ENCODE results near the gene LONRF3. TPM values are rescaled to one million over a fixed set of nuclear protein-coding genes. Genes with fewer than 3 reads are reported as not detected.

LONRF3 gene
- total and polyA plus RNA-seq, 2 of the 8 experiments (the other 6 are each of a cell fraction or from before 2014, with no cell fraction given), result 0.11 TPM; not detected in 1

GRCh38 chrX:119045884-119046283, 71.5 kb downstream of the LONRF3 start:
- no peaks in the 10 kb centered on the region for H3K4me1 ChIP-seq (replicated peaks in 1 of 4; ENCODE audit: control insufficient read depth in 3 of 4, insufficient read depth in 4 of 4, low read length in 3 of 4)
- no peak overlapping the region for H3K9ac ChIP-seq (replicated peaks in 1 of 4; ENCODE audit: extremely low read depth in 1 of 4, low read depth in 3 of 4, low read length in 3 of 4)
- H4K8ac ChIP-seq (ENCODE audit: extremely low read depth, insufficient read depth, low read length), result no peak overlapping the region
- no peak overlapping the region for H2BK120ac ChIP-seq (replicated peaks; ENCODE audit: low read depth, low read length)
- peak; percentile 24 for FAIRE-seq
- H3K36me3 ChIP-seq (ENCODE audit: control insufficient read depth in 2 of 4, insufficient read depth in 4 of 4, low read length in 3 of 4), result no peaks in the 10 kb centered on the region
- H3K9me3 ChIP-seq (ENCODE audit: insufficient read depth in 2 of 2, low read depth in 1 of 2, low read length in 1 of 2), result no peaks in the 10 kb centered on the region
- H3K4ac ChIP-seq (replicated peaks; ENCODE audit: insufficient read length, low read depth, low read length), result no peak overlapping the region
- H4K5ac ChIP-seq (ENCODE audit: insufficient read length, low read depth, low read length), result no peak overlapping the region
- no peak overlapping the region for H3K4me2 ChIP-seq (ENCODE audit: insufficient read depth in 1 of 2, low read depth in 2 of 2, low read length in 2 of 2)
- H3K56ac ChIP-seq (replicated peaks; ENCODE audit: insufficient read length, low read depth, low read length), result no peak overlapping the region
- no peaks in the 10 kb centered on the region for H3K23me2 ChIP-seq (ENCODE audit: low read depth, low read length)
- no peak overlapping the region for H3K23ac ChIP-seq (ENCODE audit: insufficient read length)
- WGBS, 2 experiments (ENCODE audit: extremely low coverage in 1 of 2, insufficient coverage in 1 of 2, insufficient read length in 1 of 2, insufficient replicate concordance in 2 of 2, low coverage in 1 of 2, low lambda C conversion rate in 2 of 2, missing lambda C conversion rate in 1 of 2), result 100% methylated on average over 1 of the region's 2 CpGs; no CpG with 5 or more reads in 1 of the 2 experiments
- CTCF ChIA-PET (ENCODE audit: partially characterized antibody), result interaction anchor here (1.2 kb wide), 1 partner anchor 20 kb away, joined by 3 read pairs; no protein-coding TSS in a partner anchor
- no peak overlapping the region for H4K91ac ChIP-seq (replicated peaks; ENCODE audit: insufficient read length, low read length)
- no peak overlapping the region for H2BK20ac ChIP-seq (ENCODE audit: low read length)
- H2BK15ac ChIP-seq (ENCODE audit: low read length), result no peak overlapping the region
- H3K79me2 ChIP-seq (ENCODE audit: control insufficient read depth in 1 of 2, insufficient read depth in 2 of 2, low read length in 2 of 2), result no peaks in the 10 kb centered on the region
- POLR2A ChIA-PET (ENCODE audit: partially characterized antibody), result no interaction called here
- no peak overlapping the region for H2BK12ac ChIP-seq (ENCODE audit: low read depth, low read length)
- no peak overlapping the region for H2BK5ac ChIP-seq (ENCODE audit: low read depth, low read length)
- no peaks in the 10 kb centered on the region for H3K27me3 ChIP-seq (replicated peaks in 1 of 4; ENCODE audit: control insufficient read depth in 3 of 4, extremely low read depth in 1 of 4, insufficient read depth in 3 of 4, low read length in 3 of 4)
- H3K18ac ChIP-seq (ENCODE audit: extremely low read depth, low read length), result no peak overlapping the region
- no peaks in the 10 kb centered on the region for H4K20me1 ChIP-seq (replicated peaks in 1 of 2; ENCODE audit: control insufficient read depth in 1 of 2, insufficient read depth in 2 of 2, low read length in 2 of 2)
- H2AFZ ChIP-seq (ENCODE audit: low read length), result no peak overlapping the region
- no peak overlapping the region for H3K4me3 ChIP-seq (ENCODE audit: extremely low read depth in 1 of 4, insufficient read depth in 2 of 4, low read depth in 3 of 4, low read length in 4 of 4)
- H3K27ac ChIP-seq (ENCODE audit: low read depth, low read length), result no peak overlapping the region
- H3K14ac ChIP-seq (ENCODE audit: insufficient read length), result no peak overlapping the region
- DNase-seq (ENCODE audit: low read depth in 1 of 2, low spot score in 2 of 2), result no peak
- no peaks in the 10 kb centered on the region for H3K79me1 ChIP-seq (ENCODE audit: low read depth, low read length)
- H2AK5ac ChIP-seq (ENCODE audit: low read depth, low read length), result no peak overlapping the region
- TF ChIP-seq SIN3A (conservative IDR thresholded peaks at IDR 0.05 in 1 of 2, IDR thresholded peaks at IDR 0.05 in 1 of 2; ENCODE audit: low read depth in 1 of 2, low read length in 2 of 2), result no peak
- no peak for TF ChIP-seq BRCA1 (IDR thresholded peaks at IDR 0.05; ENCODE audit: low read depth, low read length)
